A549 (cell line): ENCODE measurements around the gene THTPA. TPM values are rescaled to one million over a fixed set of nuclear protein-coding genes. Genes with fewer than 3 reads are reported as not detected.

Source experiments
- ATAC-seq, 2 experiments: fragments of 200-7000 bp in 1 of 2; fragments of >200 bp in 1 of 2; cut with Nextera tagmentation in 1 of 2; cut with Tn5 transposase in 1 of 2; 3 replicates each; pipeline versions ENCODE4 v1.8.0 to v1.9.1; 2018 to 2020; ENCODE audit warnings: mild to moderate bottlenecking in 1 of 2, moderate library complexity in 1 of 2
- CTCF ChIA-PET: fragments of 300-600 bp; sonication (Branson Sonifier 250); formaldehyde crosslinking; extraction: SDS; loops from one replicate; lab custom pipeline; 2021; ENCODE audit warnings: antibody characterized with exemption, inconsistent platforms; lab: Yijun Ruan, JAX
- POLR2A ChIA-PET: fragments of 350-600 bp; formaldehyde crosslinking; extraction: SDS; loops from one replicate; lab custom pipeline; 2021; ENCODE audit warnings: antibody characterized with exemption, inconsistent platforms; lab: Yijun Ruan, JAX
- DNase-seq, 2 experiments: peaks; one replicate each; pipeline versions ENCODE4 v3.0.0 to v3.0.0-alpha.2; 2011 to 2016; ENCODE audit warnings: low read depth in 1 of 2, low spot score in 1 of 2
- FAIRE-seq: peaks from 2 replicates; lab custom pipeline; 2011; peaks lifted over from hg19 to GRCh38; lab: Jason Lieb, UNC
- H3K27ac ChIP-seq, 2 experiments: fragments of >200 bp; sonication (Bioruptor Twin); formaldehyde crosslinking; 3 replicates each; pipeline ENCODE4 v1.5.1; 2016 to 2017
- H3K4me1 ChIP-seq: fragments of >200 bp; sonication (Bioruptor Twin); formaldehyde crosslinking; 3 replicates; pipeline ENCODE4 v1.6.1; 2016
- H3K4me2 ChIP-seq: fragments of >200 bp; sonication (Bioruptor Twin); formaldehyde crosslinking; 3 replicates; pipeline ENCODE4 v1.6.1; 2016
- H3K4me3 ChIP-seq: fragments of >200 bp; sonication (Bioruptor Twin); formaldehyde crosslinking; 3 replicates; pipeline ENCODE4 v1.5.1; 2016
- H3K9me3 ChIP-seq: fragments of >200 bp; sonication (Bioruptor Twin); formaldehyde crosslinking; 3 replicates; pipeline ENCODE4 v1.6.1; 2016
- BHLHE40 ChIP-seq: IDR thresholded peaks from 2 replicates; pipeline ENCODE4 v1.6.1; 2012; ENCODE audit warnings: low read depth, low read length, inconsistent platforms
- EP300 ChIP-seq, 2 experiments: fragments of >200 bp; sonication (Bioruptor Twin); formaldehyde crosslinking; IDR thresholded peaks; 2 replicates in 1 of 2; 3 replicates in 1 of 2; pipeline ENCODE4 v1.6.1; 2016 to 2017
- ESRRA ChIP-seq: fragments of 150-350 bp; IDR thresholded peaks from 2 replicates; pipeline ENCODE4 v1.6.1; 2014; ENCODE audit warnings: mild to moderate bottlenecking, low read length, borderline replicate concordance
- HOXB13 ChIP-seq: fragments of 250-450 bp; sonication (Bioruptor Pico); IDR thresholded peaks from 2 replicates; pipeline ENCODE4 v1.5.0; 2020; ENCODE audit warnings: low read depth, mild to moderate bottlenecking, moderate library complexity
- KDM1A ChIP-seq: fragments of 200-600 bp; sonication (generic); IDR thresholded peaks from 2 replicates; pipeline ENCODE4 v1.6.1; 2016; ENCODE audit warnings: low read depth, mild to moderate bottlenecking
- NFE2L2 ChIP-seq: fragments of 150-350 bp; conservative IDR thresholded peaks from 2 replicates; pipeline ENCODE4 v1.6.1; 2014; ENCODE audit warnings: low read length
- PHF8 ChIP-seq: fragments of 200-600 bp; sonication (generic); IDR thresholded peaks from 2 replicates; pipeline ENCODE4 v1.6.1; 2016; ENCODE audit warnings: low read depth, mild to moderate bottlenecking, antibody characterized with exemption, moderate library complexity, borderline replicate concordance
- RFX5 ChIP-seq: fragments of 450-650 bp; IDR thresholded peaks from 2 replicates; pipeline ENCODE4 v1.7.1; 2014; ENCODE audit warnings: antibody characterized with exemption, mild to moderate bottlenecking, moderate library complexity
- TFCP2L1 ChIP-seq: fragments of 250-450 bp; sonication (Bioruptor Pico); IDR thresholded peaks from 2 replicates; pipeline ENCODE4 v1.5.0; 2021; ENCODE audit warnings: mild to moderate bottlenecking
- ZSCAN20 ChIP-seq: fragments of 250-450 bp; sonication (Bioruptor Pico); IDR thresholded peaks from 2 replicates; pipeline ENCODE4 v1.8.0; 2022; ENCODE audit warnings: mild to moderate bottlenecking, moderate library complexity
- WGBS: methylation state at CpG from one replicate; pipeline ENCODE4 v1.1.6; 2017; ENCODE audit errors: missing lambda C conversion rate; 5-methylcytosine and 5-hydroxymethylcytosine counted together
- polyA plus RNA-seq, 4 experiments: library from polyadenylated mRNA; depleted of rRNA in 3 of 4; stranded (reverse); fragments of >200 nt; fragmentation: RNase III in 1 of 4; extraction: RNeasy Plus Mini Kit Qiagen cat#74134 plus additional on column Dnase treatment in 1 of 4; gene quantifications; 2 replicates in 3 of 4; 3 replicates in 1 of 4; pipeline ENCODE4 v1.2.3, GENCODE V29; 2011 to 2017
- TF ChIP-seq, protein P1 (sequence below): fragments of 200-600 bp; sonication (generic); IDR thresholded peaks from 2 replicates; pipeline ENCODE4 v1.6.1; 2016; ENCODE audit warnings: antibody characterized with exemption, mild to moderate bottlenecking, moderate library complexity
- TF ChIP-seq, protein P2 (sequence below): IDR thresholded peaks from 2 replicates; pipeline ENCODE4 v1.6.1; 2012; ENCODE audit warnings: low read depth, borderline replicate concordance
- TF ChIP-seq, protein P3 (sequence below): fragments of 450-650 bp; IDR thresholded peaks from 2 replicates; pipeline ENCODE4 v1.6.1; 2014; ENCODE audit warnings: antibody characterized with exemption
- TF ChIP-seq, protein P4 (sequence below): fragments of 250-450 bp; sonication (Bioruptor Pico); IDR thresholded peaks from 2 replicates; pipeline ENCODE4 v1.5.0; 2020; ENCODE audit warnings: low read depth, mild to moderate bottlenecking, moderate library complexity
- TF ChIP-seq, protein P5 (sequence below): fragments of >200 bp; sonication (Bioruptor Twin); formaldehyde crosslinking; IDR thresholded peaks from 2 replicates; pipeline ENCODE4 v1.6.1; 2016

Gene THTPA
- polyA plus RNA-seq, 2 of the 4 experiments (the other 2 are of a cell fraction): 8.1 to 23.9 TPM

DNA sequence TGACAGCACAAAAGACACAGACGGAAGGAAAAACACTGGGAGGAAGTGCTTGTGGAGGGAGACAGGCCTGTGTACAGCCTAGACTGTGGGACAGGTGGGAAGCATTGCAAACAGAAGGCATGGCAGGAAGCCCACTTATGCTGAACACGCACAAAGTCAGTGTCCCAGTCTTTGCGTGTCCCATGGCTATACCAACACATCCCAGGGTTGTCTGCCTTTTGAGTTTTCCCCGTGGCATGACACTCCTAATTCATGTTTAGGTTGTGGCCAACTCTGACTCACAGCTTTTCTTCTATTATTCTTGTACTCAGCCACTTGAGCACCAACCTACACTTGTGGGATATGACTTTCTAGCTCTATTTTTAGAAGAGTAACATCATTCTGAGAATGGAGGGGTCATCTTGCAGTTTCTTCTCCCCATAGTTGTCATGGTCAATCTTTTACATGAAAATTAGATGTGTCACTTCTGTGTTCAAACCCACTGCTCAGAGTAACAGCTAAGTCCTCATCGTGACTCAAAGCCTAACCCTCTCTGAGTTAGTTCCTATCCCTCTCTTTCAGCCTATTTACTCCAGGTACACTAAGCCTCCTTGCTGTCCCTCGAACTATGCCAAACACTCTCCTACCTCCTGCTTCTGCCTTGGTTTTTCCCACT, 50.0 kb downstream of the THTPA start:
- ATAC-seq (no peak), FAIRE-seq (no peak), DNase-seq (no peak)
- H3K9me3 ChIP-seq: 0 out of 3 replicates have a peak, but pooled peaks cover 2% of the 10 kb centered on the region
- H3K27ac ChIP-seq: no peak overlapping the region
- 38% methylated on average over 6 of the region's 6 CpGs for WGBS
- H3K4me1 ChIP-seq: no peaks in the 10 kb centered on the region
- no peak overlapping the region for H3K4me3 ChIP-seq
- no peak overlapping the region for H3K4me2 ChIP-seq
- CTCF ChIA-PET: interaction anchor here (1.1 to 3.7 kb wide), 5 partner anchors 17 to 121 kb away, joined by 3 to 25 read pairs (median 4); no protein-coding TSS in a partner anchor
- POLR2A ChIA-PET: no interaction called here
- TF ChIP-seq, protein P1, sequence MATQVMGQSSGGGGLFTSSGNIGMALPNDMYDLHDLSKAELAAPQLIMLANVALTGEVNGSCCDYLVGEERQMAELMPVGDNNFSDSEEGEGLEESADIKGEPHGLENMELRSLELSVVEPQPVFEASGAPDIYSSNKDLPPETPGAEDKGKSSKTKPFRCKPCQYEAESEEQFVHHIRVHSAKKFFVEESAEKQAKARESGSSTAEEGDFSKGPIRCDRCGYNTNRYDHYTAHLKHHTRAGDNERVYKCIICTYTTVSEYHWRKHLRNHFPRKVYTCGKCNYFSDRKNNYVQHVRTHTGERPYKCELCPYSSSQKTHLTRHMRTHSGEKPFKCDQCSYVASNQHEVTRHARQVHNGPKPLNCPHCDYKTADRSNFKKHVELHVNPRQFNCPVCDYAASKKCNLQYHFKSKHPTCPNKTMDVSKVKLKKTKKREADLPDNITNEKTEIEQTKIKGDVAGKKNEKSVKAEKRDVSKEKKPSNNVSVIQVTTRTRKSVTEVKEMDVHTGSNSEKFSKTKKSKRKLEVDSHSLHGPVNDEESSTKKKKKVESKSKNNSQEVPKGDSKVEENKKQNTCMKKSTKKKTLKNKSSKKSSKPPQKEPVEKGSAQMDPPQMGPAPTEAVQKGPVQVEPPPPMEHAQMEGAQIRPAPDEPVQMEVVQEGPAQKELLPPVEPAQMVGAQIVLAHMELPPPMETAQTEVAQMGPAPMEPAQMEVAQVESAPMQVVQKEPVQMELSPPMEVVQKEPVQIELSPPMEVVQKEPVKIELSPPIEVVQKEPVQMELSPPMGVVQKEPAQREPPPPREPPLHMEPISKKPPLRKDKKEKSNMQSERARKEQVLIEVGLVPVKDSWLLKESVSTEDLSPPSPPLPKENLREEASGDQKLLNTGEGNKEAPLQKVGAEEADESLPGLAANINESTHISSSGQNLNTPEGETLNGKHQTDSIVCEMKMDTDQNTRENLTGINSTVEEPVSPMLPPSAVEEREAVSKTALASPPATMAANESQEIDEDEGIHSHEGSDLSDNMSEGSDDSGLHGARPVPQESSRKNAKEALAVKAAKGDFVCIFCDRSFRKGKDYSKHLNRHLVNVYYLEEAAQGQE: no peak

DNA sequence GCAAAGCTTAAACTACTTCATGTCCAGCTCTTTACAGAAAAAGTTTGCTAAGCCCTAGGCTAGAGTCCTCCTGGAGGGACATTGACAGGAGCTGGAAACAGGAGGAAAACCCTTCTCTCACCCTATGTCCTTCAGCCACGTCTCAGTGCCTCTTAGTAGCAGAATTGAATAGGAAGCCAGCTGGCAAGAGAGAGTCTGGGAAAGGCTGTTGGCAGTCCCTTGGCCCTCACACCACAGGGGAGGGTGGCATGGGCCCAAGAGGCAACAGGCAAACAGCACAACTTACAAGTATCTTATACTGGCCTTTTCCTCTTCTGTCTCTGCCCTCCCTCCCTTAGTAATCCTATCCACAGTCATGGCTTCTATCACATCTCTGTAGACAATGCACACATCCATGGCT, 52.4 kb downstream of the THTPA start:
- ATAC-seq (no peak), DNase-seq (no peak)
- Histone ChIP-seq H3K4me2 (no peak overlapping the region), H3K27ac (no peak overlapping the region), H3K4me1 (peaks cover 4% of the 10 kb centered on the region; the same call in 2 of the 3 replicates), H3K9me3 (0 out of 3 replicates have a peak, but pooled peaks cover 2% of the 10 kb centered on the region), H3K4me3 (no peak overlapping the region)
- POLR2A ChIA-PET: no interaction called here
- TF ChIP-seq RFX5 (no peak), PHF8 (no peak), NFE2L2 (no peak), EP300 (IDR thresholded peaks at IDR 0.05) (no peak), KDM1A (no peak), ESRRA (no peak), TFCP2L1 (CRISPR knock-in tag) (no peak), HOXB13 (CRISPR knock-in tag) (no peak), BHLHE40 (no peak), ZSCAN20 (no peak)
- TF ChIP-seq, protein P2, sequence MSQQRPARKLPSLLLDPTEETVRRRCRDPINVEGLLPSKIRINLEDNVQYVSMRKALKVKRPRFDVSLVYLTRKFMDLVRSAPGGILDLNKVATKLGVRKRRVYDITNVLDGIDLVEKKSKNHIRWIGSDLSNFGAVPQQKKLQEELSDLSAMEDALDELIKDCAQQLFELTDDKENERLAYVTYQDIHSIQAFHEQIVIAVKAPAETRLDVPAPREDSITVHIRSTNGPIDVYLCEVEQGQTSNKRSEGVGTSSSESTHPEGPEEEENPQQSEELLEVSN: no peak
- TF ChIP-seq, protein P3, sequence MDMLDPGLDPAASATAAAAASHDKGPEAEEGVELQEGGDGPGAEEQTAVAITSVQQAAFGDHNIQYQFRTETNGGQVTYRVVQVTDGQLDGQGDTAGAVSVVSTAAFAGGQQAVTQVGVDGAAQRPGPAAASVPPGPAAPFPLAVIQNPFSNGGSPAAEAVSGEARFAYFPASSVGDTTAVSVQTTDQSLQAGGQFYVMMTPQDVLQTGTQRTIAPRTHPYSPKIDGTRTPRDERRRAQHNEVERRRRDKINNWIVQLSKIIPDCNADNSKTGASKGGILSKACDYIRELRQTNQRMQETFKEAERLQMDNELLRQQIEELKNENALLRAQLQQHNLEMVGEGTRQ: no peak
- TF ChIP-seq, protein P4, sequence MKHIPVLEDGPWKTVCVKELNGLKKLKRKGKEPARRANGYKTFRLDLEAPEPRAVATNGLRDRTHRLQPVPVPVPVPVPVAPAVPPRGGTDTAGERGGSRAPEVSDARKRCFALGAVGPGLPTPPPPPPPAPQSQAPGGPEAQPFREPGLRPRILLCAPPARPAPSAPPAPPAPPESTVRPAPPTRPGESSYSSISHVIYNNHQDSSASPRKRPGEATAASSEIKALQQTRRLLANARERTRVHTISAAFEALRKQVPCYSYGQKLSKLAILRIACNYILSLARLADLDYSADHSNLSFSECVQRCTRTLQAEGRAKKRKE (CRISPR knock-in tag): no peak
- TF ChIP-seq, protein P5, sequence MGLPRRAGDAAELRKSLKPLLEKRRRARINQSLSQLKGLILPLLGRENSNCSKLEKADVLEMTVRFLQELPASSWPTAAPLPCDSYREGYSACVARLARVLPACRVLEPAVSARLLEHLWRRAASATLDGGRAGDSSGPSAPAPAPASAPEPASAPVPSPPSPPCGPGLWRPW: no peak
- TF ChIP-seq, all 56 proteins: peak for 0
- 0% methylated on average over 1 of the region's 1 CpG for WGBS
- CTCF ChIA-PET: interaction anchor here (0.8 to 3.7 kb wide), 3 partner anchors 19 to 321 kb away, joined by 3 to 25 read pairs (median 13); no protein-coding TSS in a partner anchor
- no peak for FAIRE-seq
